Inflammatory macrophage treated with lipopolysaccharide for 4 hours (primary cell): ENCODE measurements around the gene DLGAP3.
"Not testable (repeated sequence)": the region's sequence is repeated elsewhere in the genome, so short reads cannot be mapped to it uniquely, and the experiment has no call there.

Experiments used
- DNase-seq: peaks from one replicate; pipeline ENCODE4 v3.0.0-alpha.2; 2020

The DLGAP3 gene

DNA sequence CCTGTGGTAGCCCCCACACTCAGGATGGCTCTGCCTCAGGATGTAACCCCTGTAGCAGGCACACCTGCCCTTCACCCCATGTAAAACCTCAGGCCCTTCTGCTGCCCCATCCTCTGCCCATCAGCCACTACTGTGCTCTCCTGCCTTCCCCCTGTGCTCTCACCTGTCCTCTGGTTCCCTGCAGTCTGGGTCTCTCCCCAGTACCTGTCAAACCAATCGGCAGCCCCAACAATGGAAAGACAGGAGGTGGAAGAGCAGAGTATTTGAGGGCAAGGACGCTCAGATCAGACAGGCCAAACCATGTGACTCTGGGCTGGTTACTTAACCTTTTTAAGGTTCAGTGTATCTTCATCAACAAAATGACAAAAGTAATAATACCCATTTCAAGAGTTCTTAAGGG is 100.8 kb downstream of the DLGAP3 start:
- DNase-seq, result no peak

GRCh38 chr1:34827341-34827941 is 102.0 kb downstream of the DLGAP3 start:
- DNase-seq, result no peak

- DNase-seq, result no peak
Observed at GRCh38 chr1:34825455-34826091, 103.9 kb downstream of the DLGAP3 start.

DNA sequence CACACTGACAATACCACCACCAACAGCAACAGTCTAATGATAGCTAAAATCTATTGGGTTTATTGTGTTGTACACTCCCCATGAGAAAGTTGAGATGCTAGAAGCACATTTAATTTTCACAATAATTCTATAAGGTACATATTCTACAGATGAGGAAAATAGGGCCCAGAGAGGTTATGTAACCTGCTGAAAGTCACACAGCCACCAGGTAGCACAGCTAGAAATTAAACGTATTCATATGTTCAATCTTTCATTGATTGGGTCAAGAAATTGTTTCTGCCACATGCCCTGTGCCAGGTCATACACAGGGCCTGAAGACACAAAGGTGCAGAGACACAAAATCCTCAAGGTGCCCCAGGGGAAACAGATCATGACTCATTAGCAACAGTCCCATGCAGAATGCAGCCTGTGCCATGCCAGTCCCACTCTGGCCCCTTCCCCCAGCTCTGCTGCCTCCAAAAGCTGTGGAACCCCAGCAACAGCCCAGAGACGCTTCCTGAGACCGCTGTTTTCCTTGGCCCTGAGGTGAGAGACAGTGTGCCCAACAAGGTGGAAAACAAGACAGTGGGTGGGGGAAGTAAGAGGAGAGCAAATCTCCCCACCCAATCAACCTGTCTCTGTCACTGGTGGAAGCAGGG is 104.5 kb downstream of the DLGAP3 start:
- no peak for DNase-seq

- no peak for DNase-seq
Observed at GRCh38 chr1:34822202-34822601, 107.2 kb downstream of the DLGAP3 start.

- not testable (repeated sequence) for DNase-seq
Observed at GRCh38 chr1:34818862-34819261, 110.6 kb downstream of the DLGAP3 start.

DNA sequence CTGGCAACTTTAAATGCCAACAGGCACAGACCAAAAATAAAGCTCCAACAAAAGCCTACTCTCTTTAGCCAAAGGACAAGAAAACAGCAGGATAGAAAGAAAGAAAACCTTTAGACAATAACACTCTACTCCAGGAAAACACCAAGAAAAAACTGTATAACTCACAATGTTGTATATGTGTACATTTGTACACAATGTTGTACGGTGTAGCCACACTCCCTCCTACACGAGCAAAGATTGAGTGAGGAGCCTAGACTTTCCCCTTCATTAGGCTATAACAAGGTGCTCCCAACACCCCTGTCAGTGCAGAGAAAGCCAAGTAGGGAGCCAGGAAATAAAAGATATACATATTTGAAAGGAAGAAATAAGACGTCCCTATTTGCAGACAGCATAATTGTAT is 112.7 kb downstream of the DLGAP3 start:
- no peak for DNase-seq

DNA sequence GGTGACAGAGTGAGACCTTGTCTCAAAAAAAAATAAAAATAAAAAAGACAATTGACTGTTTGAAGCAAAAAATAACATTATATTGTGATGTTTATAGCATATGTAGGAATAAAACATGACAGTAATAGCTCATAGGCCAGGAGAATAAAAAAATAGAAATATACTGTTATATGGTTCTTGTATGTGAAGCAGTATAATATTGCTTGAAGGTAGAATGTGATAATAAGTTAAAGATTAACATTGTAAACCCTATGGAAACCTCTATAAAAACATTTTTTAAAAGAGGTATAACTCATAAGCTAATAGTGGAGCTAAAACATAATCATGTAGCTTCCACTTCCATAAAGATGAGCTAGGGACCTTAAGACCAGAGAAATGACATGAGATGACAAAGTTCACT is 113.1 kb downstream of the DLGAP3 start:
- no peak for DNase-seq
